GM21576 (cell line): ENCODE data around the gene SMLR1.
"Not testable (repeated sequence)": the region's sequence is repeated elsewhere in the genome, so short reads cannot be mapped to it uniquely, and the experiment has no call there.

ENCODE experiments used
- ATAC-seq: cut with Tn5 transposase; IDR thresholded peaks from one replicate; pipeline ENCODE4 v1.9.1; 2021; ENCODE audit warnings: mild to moderate bottlenecking, moderate library complexity; ENCODE audit not compliant: unreplicated experiment

Gene SMLR1

GRCh38 chr6:130827247-130828149 lies at the start of gene SMLR1:
Gene SMLR1, plus strand, starts transcription at chr6:130827406. Its CDS starts 8 bp downstream, at chr6:130827414.
- ATAC-seq = no peak

- no peak for ATAC-seq
Observed at GRCh38 chr6:130778946-130779657, 48.1 kb upstream of the SMLR1 start.

DNA sequence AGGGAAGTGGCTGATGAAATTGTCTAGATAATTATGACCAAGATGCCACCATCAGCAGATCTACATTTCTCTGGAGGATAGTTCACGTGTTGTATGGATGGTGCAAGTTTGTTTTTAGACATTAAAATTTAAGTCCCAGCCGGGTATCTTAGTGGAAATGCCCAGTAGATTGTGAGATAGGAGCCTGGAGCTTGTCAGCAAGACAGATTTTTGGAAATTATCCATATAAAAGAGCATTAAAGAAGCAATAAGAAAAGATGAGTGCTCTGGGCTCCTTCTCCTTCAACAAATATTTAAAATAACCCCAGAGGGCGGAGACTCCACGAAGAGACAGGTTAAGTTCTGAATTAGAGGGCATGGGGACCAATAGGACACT lies 47.6 kb upstream of the SMLR1 start:
- no peak for ATAC-seq

- no peak for ATAC-seq
Observed at GRCh38 chr6:130780122-130780521, 47.1 kb upstream of the SMLR1 start.

- no peak for ATAC-seq
Observed at GRCh38 chr6:130781557-130781956, 45.6 kb upstream of the SMLR1 start.

- ATAC-seq = no peak
Observed at GRCh38 chr6:130783416-130784107, 43.6 kb upstream of the SMLR1 start.

DNA sequence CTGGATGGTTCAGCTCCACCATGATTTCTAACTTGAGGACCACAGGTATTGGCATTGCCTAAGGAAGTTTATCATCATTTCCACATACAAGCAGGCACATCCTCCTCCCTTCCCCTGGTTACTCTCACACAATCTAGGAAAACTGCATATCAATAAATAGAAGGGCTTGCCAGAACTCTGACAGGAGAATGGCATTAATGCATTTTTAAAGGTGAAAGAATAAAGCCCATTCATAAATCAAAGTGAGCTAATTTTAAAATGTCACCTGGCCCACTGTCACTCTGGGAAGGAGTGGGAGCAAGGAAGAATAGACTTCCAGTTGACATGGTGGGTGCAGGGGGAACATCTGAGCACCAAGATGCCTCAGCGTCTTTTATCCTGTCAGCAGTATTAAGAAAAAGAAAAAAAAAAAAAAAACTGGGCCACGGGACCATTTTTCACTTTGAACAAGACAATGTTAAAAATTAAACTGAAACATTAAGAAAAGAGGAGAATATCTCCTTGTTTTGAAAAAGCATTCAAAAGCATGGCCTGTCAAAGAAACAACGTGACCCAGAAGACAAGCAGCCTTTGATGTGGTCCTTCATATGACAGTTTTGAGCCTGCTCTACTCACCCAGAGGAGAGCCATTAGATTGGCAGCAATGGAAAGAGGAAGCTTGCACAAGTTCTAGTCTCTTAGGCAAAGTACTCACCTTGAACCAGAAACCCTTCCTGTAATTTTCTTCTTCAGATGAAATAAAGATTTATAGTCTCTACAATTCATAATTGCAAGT lies 39.3 kb upstream of the SMLR1 start:
- ATAC-seq = no peak

DNA sequence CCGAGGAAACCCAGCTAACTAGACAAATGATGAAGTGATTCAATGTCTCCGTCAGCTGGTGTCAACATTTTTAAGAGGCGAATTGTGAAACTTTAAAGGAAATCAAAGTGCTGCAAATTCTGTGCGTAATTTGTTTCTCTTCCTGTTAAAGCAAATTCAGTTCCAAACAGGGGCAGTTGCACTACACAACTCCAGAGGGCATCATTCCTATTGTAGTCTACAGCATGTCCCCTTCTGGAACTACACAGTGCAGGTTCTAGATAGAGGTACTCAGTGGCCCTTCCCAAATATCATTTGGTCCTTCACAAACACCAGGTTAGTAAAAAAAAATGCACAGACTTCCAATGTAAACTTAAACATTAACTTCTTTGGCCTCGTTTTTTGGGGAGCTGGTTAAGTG lies 38.3 kb upstream of the SMLR1 start:
- ATAC-seq = no peak

DNA sequence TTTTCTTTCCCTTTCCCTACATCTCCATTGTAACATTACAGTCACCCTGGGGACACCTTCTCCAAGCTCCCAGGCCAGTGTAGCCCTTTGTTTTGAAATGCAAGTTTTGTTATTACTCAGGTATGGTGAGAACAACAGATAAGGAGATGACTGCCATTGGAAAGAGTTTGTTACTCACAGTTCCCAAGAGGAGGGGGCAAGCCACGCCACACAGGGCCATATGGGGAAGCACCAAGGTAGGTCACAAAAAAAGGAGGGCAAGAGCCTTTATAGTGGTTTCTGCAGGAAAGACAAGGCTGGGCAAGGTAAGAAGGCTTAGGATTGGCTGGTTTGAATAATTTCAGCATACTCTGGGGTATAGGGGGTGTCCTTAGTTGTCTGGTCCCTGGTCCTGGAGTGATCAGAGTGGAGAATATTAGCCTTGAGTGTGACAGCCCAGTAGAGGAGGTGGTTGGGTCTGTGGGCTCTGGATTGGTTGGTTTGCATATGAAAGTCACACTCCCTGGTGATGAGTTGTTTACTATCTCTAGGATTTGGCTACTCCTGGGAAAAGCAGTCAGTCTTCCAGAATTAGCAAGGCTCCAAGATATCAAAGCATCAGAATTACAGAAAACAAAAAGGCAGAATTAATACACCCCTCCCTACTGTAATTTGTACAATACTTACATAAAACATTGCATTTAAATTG lies 33.1 kb upstream of the SMLR1 start:
- ATAC-seq = no peak

DNA sequence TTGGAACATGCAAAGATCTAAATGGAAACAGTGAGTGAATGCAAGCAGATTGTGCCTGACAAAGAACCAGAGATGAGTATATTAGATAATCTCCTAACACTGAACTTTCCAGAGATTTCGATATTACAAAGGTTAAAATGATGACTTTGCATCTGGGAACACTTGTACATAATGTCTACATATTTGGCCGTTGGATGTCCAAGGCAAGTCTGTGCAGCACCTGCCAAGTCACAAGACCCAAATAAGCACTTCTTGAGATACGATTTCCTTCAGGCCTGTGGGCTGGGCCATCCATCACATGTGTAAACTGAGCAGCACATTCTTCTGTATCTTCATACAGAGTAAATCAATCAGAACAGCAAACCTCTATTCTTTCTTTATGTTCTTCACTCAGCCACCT lies 32.5 kb upstream of the SMLR1 start:
- no peak for ATAC-seq

GRCh38 chr6:130796313-130796905 lies 30.8 kb upstream of the SMLR1 start:
- ATAC-seq = no peak

GRCh38 chr6:130797061-130797460 lies 30.1 kb upstream of the SMLR1 start:
- ATAC-seq = no peak

DNA sequence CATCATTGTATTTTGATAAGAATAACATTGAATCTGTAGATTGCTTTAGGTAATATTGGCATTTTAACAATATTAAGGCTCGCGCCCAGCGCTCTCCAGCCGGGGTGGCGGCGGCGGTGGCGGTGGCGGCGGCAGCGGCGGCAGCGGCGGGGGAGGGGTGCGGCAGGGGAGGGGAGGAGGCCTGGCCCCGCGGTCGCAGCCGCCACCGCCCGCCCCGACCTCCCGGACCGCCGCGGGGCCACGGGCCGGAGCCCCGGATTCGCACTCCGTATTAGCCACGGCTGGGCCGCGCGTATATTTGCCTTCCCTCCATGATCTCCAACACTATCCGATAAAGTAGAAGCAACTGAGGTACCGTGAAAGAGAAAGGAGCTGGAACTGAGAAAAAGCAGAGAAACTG lies 25.8 kb upstream of the SMLR1 start:
- not testable (repeated sequence) for ATAC-seq

DNA sequence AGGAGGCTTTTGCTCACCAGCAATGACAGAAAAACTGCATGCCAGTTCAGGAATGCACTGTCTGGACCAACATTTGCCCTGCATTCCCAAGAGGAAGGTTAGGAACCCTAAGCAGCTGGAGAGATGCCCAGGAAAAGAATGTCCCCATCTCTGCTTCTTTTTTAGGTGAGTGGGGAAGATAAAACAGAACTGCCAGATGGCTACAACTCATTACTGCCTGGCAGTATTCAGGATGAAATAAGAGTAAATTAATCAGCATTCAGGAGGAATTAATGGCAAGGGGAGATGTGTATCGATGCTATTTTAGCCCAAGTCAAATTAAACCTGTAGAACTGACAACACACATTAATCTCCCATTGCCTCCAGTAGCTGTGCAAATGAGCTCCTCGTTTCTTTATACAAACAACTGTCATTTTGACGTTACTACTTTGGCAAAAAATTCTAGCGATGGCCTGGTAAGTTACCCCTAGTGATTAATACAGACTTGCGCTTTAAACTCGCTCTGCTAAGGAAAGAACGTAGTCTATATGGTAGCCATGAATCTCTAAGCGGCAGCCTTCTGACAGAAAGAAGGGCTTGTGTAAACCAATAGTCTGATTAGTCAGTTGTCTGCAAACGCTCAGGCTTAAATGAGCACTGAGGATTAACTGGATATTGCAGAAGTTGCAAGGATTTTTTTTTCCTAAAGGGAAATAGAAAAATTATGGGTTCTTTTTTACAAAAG lies 16.7 kb upstream of the SMLR1 start:
- ATAC-seq = no peak

- ATAC-seq = no peak
Observed at GRCh38 chr6:130811932-130812331, 15.3 kb upstream of the SMLR1 start.

DNA sequence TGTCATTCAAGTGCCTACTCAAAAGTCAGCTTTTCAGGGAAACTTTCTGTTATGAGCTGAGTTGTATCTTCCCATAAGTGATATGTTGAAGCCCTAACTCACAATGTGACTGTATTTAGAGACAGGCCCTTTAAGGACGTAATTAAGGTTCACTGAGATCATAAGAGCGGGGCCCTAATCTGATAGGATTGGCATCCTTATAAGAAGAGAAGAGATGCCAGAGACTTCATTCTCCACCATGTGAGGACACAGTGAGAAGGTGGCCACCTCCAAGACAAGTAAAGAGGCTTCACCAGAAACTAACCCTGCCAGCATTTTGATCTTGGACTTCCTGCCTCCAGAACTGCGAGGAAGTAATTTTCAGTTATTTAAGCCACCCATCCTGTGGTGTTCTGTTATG lies 12.7 kb upstream of the SMLR1 start:
- ATAC-seq = no peak

DNA sequence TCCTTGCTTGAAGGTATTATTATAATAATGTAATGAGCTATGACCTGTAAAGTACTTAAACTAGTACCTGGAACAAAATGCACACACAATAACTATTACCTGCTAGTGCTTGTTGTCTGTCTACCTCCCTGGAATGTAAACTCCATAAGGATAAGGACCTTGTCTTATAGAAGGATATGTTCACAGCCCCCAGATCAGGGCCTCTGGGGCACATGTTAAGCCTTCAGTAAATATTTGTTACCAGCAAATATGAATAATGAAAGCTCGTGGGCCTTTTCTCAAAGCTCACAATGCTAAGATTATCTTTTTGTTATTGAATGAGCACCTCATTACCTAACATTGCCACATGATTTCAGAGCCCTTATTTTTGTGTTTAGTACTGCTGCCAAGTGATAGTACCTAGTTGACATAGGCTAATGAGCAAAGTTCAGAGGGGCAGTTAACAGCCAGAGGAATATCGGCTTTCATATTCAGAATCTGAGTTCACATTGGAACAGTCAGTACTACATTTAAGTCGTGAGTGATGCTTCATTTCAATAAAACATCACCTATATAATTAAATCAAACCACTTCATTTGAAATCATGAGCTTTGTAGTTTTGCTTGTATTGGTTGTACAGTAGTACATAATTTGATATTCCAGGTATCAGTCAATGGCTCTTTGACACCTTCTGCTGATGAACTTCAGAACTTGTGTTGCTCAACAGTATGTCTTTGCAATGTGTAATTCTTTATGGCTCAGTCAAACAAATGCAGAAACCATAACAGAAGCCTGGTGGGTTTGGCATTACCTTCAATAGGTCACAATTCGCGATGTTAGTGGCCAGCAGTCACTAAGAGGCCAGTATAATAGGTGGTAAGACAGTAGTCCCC lies 11.8 kb upstream of the SMLR1 start:
- ATAC-seq = no peak

GRCh38 chr6:130822736-130823135 lies 4.5 kb upstream of the SMLR1 start:
- ATAC-seq = no peak
